Ascending aorta (tissue), 2 donors: ENCODE data around the gene ANKRD9. TPM values are rescaled to one million over a fixed set of nuclear protein-coding genes. Genes with fewer than 3 reads are reported as not detected.

Experiments
- DNase-seq, 2 donors: peaks; one replicate each; pipeline ENCODE4 v3.0.0-alpha.2; 2019; ENCODE audit warnings: low spot score in 2 of 2
- H3K27ac ChIP-seq, 2 donors: fragments of 200-600 bp; sonication (generic); one replicate each; pipeline ENCODE4 v1.5.1; 2016 to 2017; ENCODE audit warnings: mild to moderate bottlenecking in 1 of 2
- H3K27me3 ChIP-seq: fragments of 200-600 bp; sonication (generic); one replicate; pipeline ENCODE4 v1.5.1; 2017
- H3K36me3 ChIP-seq, 2 donors: fragments of 200-600 bp; sonication (generic); one replicate each; pipeline ENCODE4 v1.5.1; 2016
- H3K4me1 ChIP-seq, 2 donors: fragments of 200-600 bp; sonication (generic); one replicate each; pipeline ENCODE4 v1.5.1; 2016 to 2017; ENCODE audit warnings: mild to moderate bottlenecking in 1 of 2
- H3K4me3 ChIP-seq, 2 donors: fragments of 200-600 bp; sonication (generic); one replicate each; pipeline ENCODE4 v1.5.1; 2016 to 2017; ENCODE audit warnings: mild to moderate bottlenecking in 1 of 2
- H3K9me3 ChIP-seq, 2 donors: fragments of 200-600 bp; sonication (generic); one replicate each; pipeline ENCODE4 v1.5.1; 2016
- intact Hi-C: fragments of 100-400 bp; cut with DNase I; formaldehyde crosslinking; loops from one replicate; pipeline ENCODE4 v1.15.1; 2023
- total RNA-seq: library from RNA; depleted of rRNA; stranded (reverse); fragments of >200 nt; gene quantifications from one replicate; pipeline ENCODE4 v1.1.0, GENCODE V29; 2016
- TF ChIP-seq, protein P1 (sequence below), 3 experiments: fragments of 200-600 bp in 2 of 3; fragments of 450-650 bp in 1 of 3; sonication (generic) in 2 of 3; IDR thresholded peaks; one replicate each; pipeline ENCODE4 v1.5.1; 2016 to 2019; ENCODE audit warnings: antibody characterized with exemption in 3 of 3, mild to moderate bottlenecking in 1 of 3, moderate library complexity in 1 of 3

The ANKRD9 gene
- total RNA-seq, 1 donor from 2014 or later = 118 TPM

DNA sequence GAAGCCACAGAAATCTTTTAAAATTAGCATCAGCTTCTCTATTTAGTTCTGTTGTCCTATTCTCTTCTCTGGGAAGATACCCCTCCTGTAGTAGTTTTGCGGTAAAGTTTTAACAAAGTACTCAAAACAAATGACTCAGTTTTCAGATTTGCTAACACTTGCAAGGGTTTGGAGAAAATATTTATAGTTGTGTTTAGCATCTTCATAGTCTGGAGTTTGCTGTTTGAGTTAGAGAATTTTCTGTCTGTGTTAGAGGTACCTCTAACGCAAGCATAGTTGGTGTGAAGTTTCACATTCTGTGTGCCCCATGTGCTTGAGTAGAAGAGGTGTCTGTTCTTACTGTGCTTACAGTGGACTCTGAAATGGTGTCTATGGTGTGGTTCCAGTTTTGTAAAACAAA, 36.0 kb downstream of the ANKRD9 start:
- intact Hi-C loops = no loop called here

DNA sequence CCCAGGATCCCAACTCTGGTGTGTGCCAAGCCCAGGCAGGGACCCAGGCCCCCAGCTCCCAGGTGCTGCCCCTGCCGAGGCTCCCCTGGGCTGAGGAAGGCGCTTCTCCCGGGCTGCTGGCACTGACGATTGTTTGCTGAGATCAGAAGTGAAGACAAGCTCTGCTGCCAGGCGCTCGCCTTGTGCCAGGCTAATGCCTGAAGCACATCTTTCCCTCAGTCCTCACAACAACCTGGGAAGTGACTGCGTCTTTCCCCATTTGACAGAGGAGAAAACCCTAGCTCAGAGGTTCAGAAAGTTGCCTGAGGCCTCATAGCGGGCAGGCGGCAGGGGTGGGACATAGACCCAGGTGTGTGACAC, 36.8 kb downstream of the ANKRD9 start:
- no peak overlapping the region for H3K27ac ChIP-seq
- peaks cover 5 to 10% of the 10 kb centered on the region in 2 donors for H3K36me3 ChIP-seq
- H3K27me3 ChIP-seq = no peaks in the 10 kb centered on the region
- no peaks in the 10 kb centered on the region for H3K4me1 ChIP-seq
- TF ChIP-seq, protein P1, sequence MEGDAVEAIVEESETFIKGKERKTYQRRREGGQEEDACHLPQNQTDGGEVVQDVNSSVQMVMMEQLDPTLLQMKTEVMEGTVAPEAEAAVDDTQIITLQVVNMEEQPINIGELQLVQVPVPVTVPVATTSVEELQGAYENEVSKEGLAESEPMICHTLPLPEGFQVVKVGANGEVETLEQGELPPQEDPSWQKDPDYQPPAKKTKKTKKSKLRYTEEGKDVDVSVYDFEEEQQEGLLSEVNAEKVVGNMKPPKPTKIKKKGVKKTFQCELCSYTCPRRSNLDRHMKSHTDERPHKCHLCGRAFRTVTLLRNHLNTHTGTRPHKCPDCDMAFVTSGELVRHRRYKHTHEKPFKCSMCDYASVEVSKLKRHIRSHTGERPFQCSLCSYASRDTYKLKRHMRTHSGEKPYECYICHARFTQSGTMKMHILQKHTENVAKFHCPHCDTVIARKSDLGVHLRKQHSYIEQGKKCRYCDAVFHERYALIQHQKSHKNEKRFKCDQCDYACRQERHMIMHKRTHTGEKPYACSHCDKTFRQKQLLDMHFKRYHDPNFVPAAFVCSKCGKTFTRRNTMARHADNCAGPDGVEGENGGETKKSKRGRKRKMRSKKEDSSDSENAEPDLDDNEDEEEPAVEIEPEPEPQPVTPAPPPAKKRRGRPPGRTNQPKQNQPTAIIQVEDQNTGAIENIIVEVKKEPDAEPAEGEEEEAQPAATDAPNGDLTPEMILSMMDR (IDR thresholded peaks at IDR 0.05) = no peak
- intact Hi-C loops = no loop called here
- no peak overlapping the region for H3K4me3 ChIP-seq
- no peak for DNase-seq
- H3K9me3 ChIP-seq = no peaks in the 10 kb centered on the region

More for the DNA sequence above, 36.0 kb downstream of the ANKRD9 start:
- H3K9me3 ChIP-seq = no peaks in the 10 kb centered on the region
- DNase-seq = no peak
- H3K27ac ChIP-seq = no peak overlapping the region
- H3K27me3 ChIP-seq = no peaks in the 10 kb centered on the region
- H3K36me3 ChIP-seq = peaks cover 5 to 6% of the 10 kb centered on the region in 2 donors
- no peak overlapping the region for H3K4me3 ChIP-seq
- H3K4me1 ChIP-seq = no peaks in the 10 kb centered on the region
- TF ChIP-seq, protein P1 (IDR thresholded peaks at IDR 0.05) = no peak

DNA sequence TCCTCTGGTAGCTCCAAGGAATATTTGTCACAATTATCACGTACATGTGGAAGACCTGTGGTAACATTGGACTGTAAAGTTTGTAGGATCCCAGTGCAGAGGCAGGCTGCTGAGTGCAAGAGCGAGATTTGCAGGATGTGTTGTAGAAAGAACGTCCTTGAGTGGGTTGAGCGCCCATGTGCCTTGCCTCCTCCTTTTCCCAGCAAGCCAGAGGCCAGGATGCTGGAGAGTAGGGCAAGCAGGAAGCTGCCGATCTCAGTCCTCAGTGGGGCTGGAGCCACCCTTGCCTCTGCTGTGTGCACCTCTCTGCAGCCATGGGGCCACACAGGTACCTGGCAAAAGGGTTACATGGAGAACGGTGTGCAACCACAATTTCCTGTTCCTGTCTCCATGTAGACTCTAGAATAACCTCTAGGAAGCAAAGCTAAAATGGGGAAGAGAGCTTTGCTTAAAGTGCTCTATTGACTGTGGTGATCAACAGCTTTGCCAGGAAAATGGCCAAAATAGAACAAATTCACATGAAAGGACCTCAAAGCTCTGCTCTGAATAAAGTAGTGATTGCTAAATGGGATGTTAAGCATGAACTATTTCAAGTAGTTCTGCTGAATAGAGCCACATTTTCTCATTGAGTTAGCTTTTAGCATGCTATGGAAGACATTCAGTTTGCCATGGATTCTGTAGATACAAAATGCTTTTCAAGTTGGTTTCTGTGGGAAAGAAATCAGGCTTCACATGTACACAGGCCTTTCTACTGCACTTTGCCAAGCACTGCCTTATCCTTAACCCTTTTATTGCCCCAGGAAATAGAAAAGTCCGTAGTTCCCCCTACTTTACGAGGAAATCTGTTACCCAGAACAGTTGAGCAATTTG, 37.4 kb downstream of the ANKRD9 start:
- Histone ChIP-seq H3K27me3 (no peaks in the 10 kb centered on the region), H3K4me1 (no peaks in the 10 kb centered on the region), H3K27ac (no peak overlapping the region), H3K36me3 (peaks cover 9 to 11% of the 10 kb centered on the region in 2 donors), H3K9me3 (no peaks in the 10 kb centered on the region), H3K4me3 (no peak overlapping the region)
- intact Hi-C loops = no loop called here
- no peak for DNase-seq
- TF ChIP-seq, protein P1 (IDR thresholded peaks at IDR 0.05) = no peak

DNA sequence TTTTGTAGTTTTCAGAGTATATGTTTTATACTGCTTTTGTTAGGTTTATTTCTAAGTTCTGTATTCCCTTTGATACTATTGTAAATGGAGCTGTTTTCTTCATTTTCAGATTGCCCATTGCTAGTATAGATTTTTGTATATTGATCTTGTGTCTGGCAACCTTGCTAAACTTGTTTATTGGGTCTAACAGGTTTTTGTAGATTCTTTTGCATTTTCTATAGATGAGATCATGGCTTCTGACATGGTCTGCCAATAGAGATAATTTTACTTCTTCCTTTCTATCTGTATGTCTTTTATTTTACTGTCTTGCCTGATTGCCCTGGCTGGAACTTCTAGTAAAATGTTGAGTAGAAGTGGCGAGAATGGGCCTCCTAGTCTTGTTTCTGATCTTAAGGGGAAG, 40.3 kb downstream of the ANKRD9 start:
- no peaks in the 10 kb centered on the region for H3K9me3 ChIP-seq

DNA sequence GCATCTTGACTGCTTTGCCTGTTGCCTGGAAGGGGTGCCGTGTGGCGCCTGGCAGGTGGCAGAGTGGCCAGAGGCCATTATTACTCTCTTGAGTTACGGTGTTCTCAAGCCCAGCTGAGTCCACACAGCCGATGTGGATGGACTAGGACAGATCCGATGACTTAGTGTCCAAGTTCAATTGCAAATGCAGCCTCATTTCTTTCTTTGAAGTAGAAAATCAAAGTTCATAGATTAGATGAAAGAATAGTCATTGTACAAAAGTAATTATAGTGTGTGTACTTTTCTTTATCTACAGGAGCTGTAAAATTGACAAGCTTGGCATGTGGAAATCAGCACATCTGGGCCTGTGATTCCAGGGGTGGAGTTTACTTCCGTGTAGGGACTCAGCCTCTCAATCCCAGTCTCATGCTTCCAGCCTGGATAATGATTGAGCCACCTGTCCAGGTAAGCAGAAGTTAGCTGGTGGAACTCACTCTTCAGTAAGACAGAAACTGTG, 44.7 kb downstream of the ANKRD9 start:
- Histone ChIP-seq H3K4me1 (no peaks in the 10 kb centered on the region), H3K9me3 (no peaks in the 10 kb centered on the region), H3K27me3 (no peaks in the 10 kb centered on the region), H3K36me3 (peaks cover 14 to 26% of the 10 kb centered on the region in 2 donors), H3K4me3 (no peak overlapping the region), H3K27ac (no peak overlapping the region)
- TF ChIP-seq, protein P1 (IDR thresholded peaks at IDR 0.05) = no peak
- DNase-seq = no peak
- intact Hi-C loops = no loop called here

More for the DNA sequence above, 40.3 kb downstream of the ANKRD9 start:
- TF ChIP-seq, protein P1 (IDR thresholded peaks at IDR 0.05) = no peak
- intact Hi-C loops = no loop called here
- no peaks in the 10 kb centered on the region for H3K27me3 ChIP-seq
- H3K36me3 ChIP-seq = peaks cover 19 to 24% of the 10 kb centered on the region in 2 donors
- H3K4me3 ChIP-seq = no peak overlapping the region
- no peak for DNase-seq
- no peaks in the 10 kb centered on the region for H3K4me1 ChIP-seq
- no peak overlapping the region for H3K27ac ChIP-seq
